ENCODE results near the gene PTPRN2.

The PTPRN2 gene

GRCh38 chr7:157613575-157614322, 973.9 kb downstream of the PTPRN2 start:
- in situ Hi-C loops (cut with MboI; ENCODE audit: low pct_unique_long_range_greater_than_20kb, low sequenced_read_pairs, unreplicated experiment) = no loop called here
- TF ChIP-seq CTCF (IDR thresholded peaks at IDR 0.05; ENCODE audit: extremely low read depth, insufficient read depth, missing control alignments) = no peak
- no peak for DNase-seq (ENCODE audit: low spot score)

- TF ChIP-seq CTCF (IDR thresholded peaks at IDR 0.05; ENCODE audit: extremely low read depth, insufficient read depth, missing control alignments) = no peak
- peak; percentile 47 for DNase-seq (ENCODE audit: low spot score)
- in situ Hi-C loops (cut with MboI; ENCODE audit: low pct_unique_long_range_greater_than_20kb, low sequenced_read_pairs, unreplicated experiment) = no loop called here
Measured at GRCh38 chr7:157612664-157613561, 974.7 kb downstream of the PTPRN2 start.

- DNase-seq (ENCODE audit: low spot score) = no peak
- in situ Hi-C loops (cut with MboI; ENCODE audit: low pct_unique_long_range_greater_than_20kb, low sequenced_read_pairs, unreplicated experiment) = no loop called here
- TF ChIP-seq CTCF (IDR thresholded peaks at IDR 0.05; ENCODE audit: extremely low read depth, insufficient read depth, missing control alignments) = no peak
Measured at GRCh38 chr7:157612009-157612663, 975.5 kb downstream of the PTPRN2 start.

GRCh38 chr7:157611341-157611740, 976.3 kb downstream of the PTPRN2 start:
- in situ Hi-C loops (cut with MboI; ENCODE audit: low pct_unique_long_range_greater_than_20kb, low sequenced_read_pairs, unreplicated experiment) = no loop called here
- DNase-seq (ENCODE audit: low spot score) = no peak
- TF ChIP-seq CTCF (IDR thresholded peaks at IDR 0.05; ENCODE audit: extremely low read depth, insufficient read depth, missing control alignments) = no peak

- no peak for DNase-seq (ENCODE audit: low spot score)
- TF ChIP-seq CTCF (IDR thresholded peaks at IDR 0.05; ENCODE audit: extremely low read depth, insufficient read depth, missing control alignments) = no peak
- in situ Hi-C loops (cut with MboI; ENCODE audit: low pct_unique_long_range_greater_than_20kb, low sequenced_read_pairs, unreplicated experiment) = no loop called here
Measured at GRCh38 chr7:157610671-157611295, 976.8 kb downstream of the PTPRN2 start.
